HepG2 (cell line): Measurements from ENCODE around the gene ASB11. TPM values are rescaled to one million over a fixed set of nuclear protein-coding genes. Genes with fewer than 3 reads are reported as not detected.

Source experiments
- MED1 ChIP-seq: sonication (generic); formaldehyde crosslinking; IDR thresholded peaks from 2 replicates; pipeline ENCODE4 v1.4.0; 2020; ENCODE audit warnings: missing genetic modification reagents
- ZC3H13 ChIP-seq: sonication (generic); formaldehyde crosslinking; IDR thresholded peaks from 2 replicates; pipeline ENCODE4 v1.8.1; 2023; ENCODE audit warnings: mild to moderate bottlenecking, missing genetic modification reagents, moderate library complexity
- ZNF407 ChIP-seq: sonication (generic); formaldehyde crosslinking; IDR thresholded peaks from one replicate; pipeline ENCODE4 v1.5.1; 2020; ENCODE audit warnings: mild to moderate bottlenecking, missing genetic modification reagents; ENCODE audit errors: not compliant biosample characterization
- ZNF570 ChIP-seq: sonication (generic); formaldehyde crosslinking; IDR thresholded peaks from 2 replicates; pipeline ENCODE4 v1.4.0; 2020; ENCODE audit warnings: mild to moderate bottlenecking, missing genetic modification reagents, borderline replicate concordance
- ZNF670 ChIP-seq: sonication (generic); formaldehyde crosslinking; IDR thresholded peaks from 2 replicates; pipeline ENCODE4 v1.8.0; 2022; ENCODE audit warnings: mild to moderate bottlenecking, missing genetic modification reagents, borderline replicate concordance
- ZSCAN20 ChIP-seq: sonication (generic); formaldehyde crosslinking; IDR thresholded peaks from 2 replicates; pipeline ENCODE4 v1.4.0; 2020; ENCODE audit warnings: missing genetic modification reagents, mild to moderate bottlenecking, borderline replicate concordance
- polyA plus RNA-seq, 8 experiments: library from polyadenylated mRNA; depleted of rRNA in 3 of 8; stranded (reverse) in 7 of 8; unstranded in 1 of 8; fragments of >200 nt; fragmentation: Illumina TruSeq in 4 of 8; extraction: Trizol in 4 of 8; gene quantifications; 2 replicates each; pipeline versions ENCODE4 v1.2.1 to v1.2.3, GENCODE V29; 2011 to 2016; ENCODE audit warnings: low read depth in 4 of 8, missing spikeins in 1 of 8, mixed read lengths in 1 of 8; ENCODE audit not compliant: insufficient read depth in 1 of 8
- total RNA-seq, 5 experiments: library from RNA; depleted of rRNA; stranded (reverse); fragments of >200 nt; fragmentation: Illumina TruSeq; extraction: Trizol; gene quantifications; 2 replicates each; pipeline ENCODE4 v1.2.3, GENCODE V29; 2016; ENCODE audit warnings: low read depth in 1 of 5
- TF ChIP-seq, protein P1 (sequence below), 2 experiments: fragments of 450-650 bp in 1 of 2; sonication (generic) in 1 of 2; formaldehyde crosslinking in 1 of 2; IDR thresholded peaks; 2 replicates each; pipeline versions ENCODE4 v1.6.1 to v1.8.0; 2016 to 2022; ENCODE audit warnings: antibody characterized with exemption in 1 of 2, mild to moderate bottlenecking in 1 of 2, missing genetic modification reagents in 1 of 2

Gene ASB11
- total and polyA plus RNA-seq, 2 of the 13 experiments (the other 11 are each of a cell fraction or from before 2014, with no cell fraction given), result not detected

GRCh38 chrX:15298780-15299179, 16.7 kb downstream of the ASB11 start (continued):
- TF ChIP-seq, protein P1, sequence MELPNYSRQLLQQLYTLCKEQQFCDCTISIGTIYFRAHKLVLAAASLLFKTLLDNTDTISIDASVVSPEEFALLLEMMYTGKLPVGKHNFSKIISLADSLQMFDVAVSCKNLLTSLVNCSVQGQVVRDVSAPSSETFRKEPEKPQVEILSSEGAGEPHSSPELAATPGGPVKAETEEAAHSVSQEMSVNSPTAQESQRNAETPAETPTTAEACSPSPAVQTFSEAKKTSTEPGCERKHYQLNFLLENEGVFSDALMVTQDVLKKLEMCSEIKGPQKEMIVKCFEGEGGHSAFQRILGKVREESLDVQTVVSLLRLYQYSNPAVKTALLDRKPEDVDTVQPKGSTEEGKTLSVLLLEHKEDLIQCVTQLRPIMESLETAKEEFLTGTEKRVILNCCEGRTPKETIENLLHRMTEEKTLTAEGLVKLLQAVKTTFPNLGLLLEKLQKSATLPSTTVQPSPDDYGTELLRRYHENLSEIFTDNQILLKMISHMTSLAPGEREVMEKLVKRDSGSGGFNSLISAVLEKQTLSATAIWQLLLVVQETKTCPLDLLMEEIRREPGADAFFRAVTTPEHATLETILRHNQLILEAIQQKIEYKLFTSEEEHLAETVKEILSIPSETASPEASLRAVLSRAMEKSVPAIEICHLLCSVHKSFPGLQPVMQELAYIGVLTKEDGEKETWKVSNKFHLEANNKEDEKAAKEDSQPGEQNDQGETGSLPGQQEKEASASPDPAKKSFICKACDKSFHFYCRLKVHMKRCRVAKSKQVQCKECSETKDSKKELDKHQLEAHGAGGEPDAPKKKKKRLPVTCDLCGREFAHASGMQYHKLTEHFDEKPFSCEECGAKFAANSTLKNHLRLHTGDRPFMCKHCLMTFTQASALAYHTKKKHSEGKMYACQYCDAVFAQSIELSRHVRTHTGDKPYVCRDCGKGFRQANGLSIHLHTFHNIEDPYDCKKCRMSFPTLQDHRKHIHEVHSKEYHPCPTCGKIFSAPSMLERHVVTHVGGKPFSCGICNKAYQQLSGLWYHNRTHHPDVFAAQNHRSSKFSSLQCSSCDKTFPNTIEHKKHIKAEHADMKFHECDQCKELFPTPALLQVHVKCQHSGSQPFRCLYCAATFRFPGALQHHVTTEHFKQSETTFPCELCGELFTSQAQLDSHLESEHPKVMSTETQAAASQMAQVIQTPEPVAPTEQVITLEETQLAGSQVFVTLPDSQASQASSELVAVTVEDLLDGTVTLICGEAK (IDR thresholded peaks at IDR 0.05), result no peak
- TF ChIP-seq, protein P1 (CRISPR knock-in tag; IDR thresholded peaks at IDR 0.05), result no peak
- TF ChIP-seq ZC3H13 (CRISPR knock-in tag), result no peak
- no peak for TF ChIP-seq MED1 (CRISPR knock-in tag)
- TF ChIP-seq ZNF670 (CRISPR knock-in tag), result no peak
- TF ChIP-seq ZSCAN20 (CRISPR knock-in tag), result no peak
- no peak for TF ChIP-seq ZNF570
- TF ChIP-seq ZNF407 (CRISPR knock-in tag), result no peak
- TF ChIP-seq, all 625 proteins: peak for 0
